Measurements from ENCODE around the gene CCL15. TPM values are rescaled to one million over a fixed set of nuclear protein-coding genes. Genes with fewer than 3 reads are reported as not detected.

CCL15 gene
- total and polyA plus RNA-seq, 4 donors: 8.8 to 27.8 (median 11.6) TPM

GRCh38 chr17:35981246-35981645 lies 20.1 kb downstream of the CCL15 start, which contains the start of gene CCL16:
Gene CCL16, minus strand, starts transcription at chr17:35981497. Its CDS starts 77 bp downstream, at chr17:35981420.
- Histone ChIP-seq H3K27me3 (ENCODE audit: control insufficient read depth in 4 of 4, insufficient read depth in 4 of 4, low read length in 3 of 4) (no peaks in the 10 kb centered on the region), H3K27ac (ENCODE audit: low read depth in 1 of 2, low read length in 2 of 2) (peak within 1 kb of the TSS; percentile 72 to 90), H3K4me1 (ENCODE audit: control insufficient read depth in 4 of 4, insufficient read depth in 4 of 4, low read length in 3 of 4) (peaks cover 16 to 51% (median 38%) of the 10 kb centered on the region in 4 donors), H3K9me3 (ENCODE audit: control insufficient read depth in 4 of 4, low read length in 3 of 4) (no peaks in the 10 kb centered on the region), H3K9ac (ENCODE audit: low read depth in 1 of 2, low read length in 2 of 2) (peak within 1 kb of the TSS; percentile 74 to 77), H3K4me3 (ENCODE audit: low read depth in 1 of 3, low read length in 3 of 3) (peak within 1 kb of the TSS; percentile 51 to 81 (median 61)), H3K36me3 (ENCODE audit: control insufficient read depth in 4 of 4, insufficient read depth in 3 of 4, low read depth in 1 of 4, low read length in 3 of 4) (peaks cover 0 to 7% (median under 1%) of the 10 kb centered on the region in 4 donors)
- TF ChIP-seq SP1 (IDR thresholded peaks at IDR 0.05) (no peak), JUND (IDR thresholded peaks at IDR 0.05) (peak in 1 of 2 donors; percentile 6), RAD21 (IDR thresholded peaks at IDR 0.05) (peak in 1 of 2 donors; percentile 63), REST (IDR thresholded peaks at IDR 0.05) (peak; percentile 26), TAF1 (conservative IDR thresholded peaks at IDR 0.05) (peak; percentile 79), RXRA (IDR thresholded peaks at IDR 0.05) (no peak), HNF4A (conservative IDR thresholded peaks at IDR 0.05) (peak; percentile 74 to 78), HNF4G (IDR thresholded peaks at IDR 0.05) (peak; percentile 80), GABPA (IDR thresholded peaks at IDR 0.05 in 1 of 2, conservative IDR thresholded peaks at IDR 0.05 in 1 of 2) (no peak), EGR1 (IDR thresholded peaks at IDR 0.05; ENCODE audit: low read depth in 2 of 2) (no peak), YY1 (IDR thresholded peaks at IDR 0.05) (peak; percentile 45), NR2F2 (IDR thresholded peaks at IDR 0.05) (no peak)
- TF ChIP-seq, protein P1, sequence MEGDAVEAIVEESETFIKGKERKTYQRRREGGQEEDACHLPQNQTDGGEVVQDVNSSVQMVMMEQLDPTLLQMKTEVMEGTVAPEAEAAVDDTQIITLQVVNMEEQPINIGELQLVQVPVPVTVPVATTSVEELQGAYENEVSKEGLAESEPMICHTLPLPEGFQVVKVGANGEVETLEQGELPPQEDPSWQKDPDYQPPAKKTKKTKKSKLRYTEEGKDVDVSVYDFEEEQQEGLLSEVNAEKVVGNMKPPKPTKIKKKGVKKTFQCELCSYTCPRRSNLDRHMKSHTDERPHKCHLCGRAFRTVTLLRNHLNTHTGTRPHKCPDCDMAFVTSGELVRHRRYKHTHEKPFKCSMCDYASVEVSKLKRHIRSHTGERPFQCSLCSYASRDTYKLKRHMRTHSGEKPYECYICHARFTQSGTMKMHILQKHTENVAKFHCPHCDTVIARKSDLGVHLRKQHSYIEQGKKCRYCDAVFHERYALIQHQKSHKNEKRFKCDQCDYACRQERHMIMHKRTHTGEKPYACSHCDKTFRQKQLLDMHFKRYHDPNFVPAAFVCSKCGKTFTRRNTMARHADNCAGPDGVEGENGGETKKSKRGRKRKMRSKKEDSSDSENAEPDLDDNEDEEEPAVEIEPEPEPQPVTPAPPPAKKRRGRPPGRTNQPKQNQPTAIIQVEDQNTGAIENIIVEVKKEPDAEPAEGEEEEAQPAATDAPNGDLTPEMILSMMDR (IDR thresholded peaks at IDR 0.05; ENCODE audit: low read depth, low read length, missing input control): no peak
- TF ChIP-seq, protein P2, sequence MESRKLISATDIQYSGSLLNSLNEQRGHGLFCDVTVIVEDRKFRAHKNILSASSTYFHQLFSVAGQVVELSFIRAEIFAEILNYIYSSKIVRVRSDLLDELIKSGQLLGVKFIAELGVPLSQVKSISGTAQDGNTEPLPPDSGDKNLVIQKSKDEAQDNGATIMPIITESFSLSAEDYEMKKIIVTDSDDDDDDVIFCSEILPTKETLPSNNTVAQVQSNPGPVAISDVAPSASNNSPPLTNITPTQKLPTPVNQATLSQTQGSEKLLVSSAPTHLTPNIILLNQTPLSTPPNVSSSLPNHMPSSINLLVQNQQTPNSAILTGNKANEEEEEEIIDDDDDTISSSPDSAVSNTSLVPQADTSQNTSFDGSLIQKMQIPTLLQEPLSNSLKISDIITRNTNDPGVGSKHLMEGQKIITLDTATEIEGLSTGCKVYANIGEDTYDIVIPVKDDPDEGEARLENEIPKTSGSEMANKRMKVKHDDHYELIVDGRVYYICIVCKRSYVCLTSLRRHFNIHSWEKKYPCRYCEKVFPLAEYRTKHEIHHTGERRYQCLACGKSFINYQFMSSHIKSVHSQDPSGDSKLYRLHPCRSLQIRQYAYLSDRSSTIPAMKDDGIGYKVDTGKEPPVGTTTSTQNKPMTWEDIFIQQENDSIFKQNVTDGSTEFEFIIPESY (IDR thresholded peaks at IDR 0.05): no peak
- 35% methylated on average over 12 of the region's 12 CpGs for WGBS
- no peak for DNase-seq (ENCODE audit: low spot score)

- H3K36me3 ChIP-seq (ENCODE audit: control insufficient read depth in 4 of 4, insufficient read depth in 3 of 4, low read depth in 1 of 4, low read length in 3 of 4): peaks cover 0 to 7% (median 2%) of the 10 kb centered on the region in 4 donors
- no peak overlapping the region for H3K9ac ChIP-seq (ENCODE audit: low read depth in 1 of 2, low read length in 2 of 2)
- no peaks in the 10 kb centered on the region for H3K27me3 ChIP-seq (ENCODE audit: control insufficient read depth in 4 of 4, insufficient read depth in 4 of 4, low read length in 3 of 4)
- H3K9me3 ChIP-seq (ENCODE audit: control insufficient read depth in 4 of 4, low read length in 3 of 4): no peaks in the 10 kb centered on the region
- H3K4me3 ChIP-seq (ENCODE audit: low read depth in 1 of 3, low read length in 3 of 3): no peak overlapping the region
- WGBS: 64% methylated on average over 3 of the region's 3 CpGs
- no peak for DNase-seq (ENCODE audit: low spot score)
- no peak for TF ChIP-seq NR2F2 (IDR thresholded peaks at IDR 0.05)
- TF ChIP-seq HNF4G (IDR thresholded peaks at IDR 0.05): no peak
- TF ChIP-seq RXRA (IDR thresholded peaks at IDR 0.05): no peak
- no peak for TF ChIP-seq JUND (IDR thresholded peaks at IDR 0.05)
- TF ChIP-seq ATF3 (IDR thresholded peaks at IDR 0.05): no peak
- no peak for TF ChIP-seq GABPA (IDR thresholded peaks at IDR 0.05 in 1 of 2, conservative IDR thresholded peaks at IDR 0.05 in 1 of 2)
- no peak for TF ChIP-seq TAF1 (conservative IDR thresholded peaks at IDR 0.05)
- TF ChIP-seq EGR1 (IDR thresholded peaks at IDR 0.05; ENCODE audit: low read depth in 2 of 2): no peak
- TF ChIP-seq FOXA2 (IDR thresholded peaks at IDR 0.05): no peak
- TF ChIP-seq RAD21 (IDR thresholded peaks at IDR 0.05): no peak
- TF ChIP-seq, protein P2 (IDR thresholded peaks at IDR 0.05): no peak
- TF ChIP-seq MAX (IDR thresholded peaks at IDR 0.05): no peak
- TF ChIP-seq HNF4A (conservative IDR thresholded peaks at IDR 0.05): no peak
- TF ChIP-seq FOXA1 (IDR thresholded peaks at IDR 0.05): no peak
- no peak for TF ChIP-seq YY1 (IDR thresholded peaks at IDR 0.05)
- H3K27ac ChIP-seq (ENCODE audit: low read depth in 1 of 2, low read length in 2 of 2): peak overlapping the region; percentile 3 to 27
- peaks cover 20 to 70% (median 60%) of the 10 kb centered on the region in 4 donors for H3K4me1 ChIP-seq (ENCODE audit: control insufficient read depth in 4 of 4, insufficient read depth in 4 of 4, low read length in 3 of 4)
These were observed 23.0 kb downstream of the CCL15 start for GRCh38 chr17:35978346-35978745.
